ENCODE data around the gene CAPN12. TPM values are rescaled to one million over a fixed set of nuclear protein-coding genes. Genes with fewer than 3 reads are reported as not detected.
"Not testable (repeated sequence)": the region's sequence is repeated elsewhere in the genome, so short reads cannot be mapped to it uniquely, and the experiment has no call there.

CAPN12 gene
- total RNA-seq, 1 experiment from 2014 or later = not detected

GRCh38 chr19:38792250-38793111 is 48.2 kb upstream of the CAPN12 start:
- intact Hi-C loops (cut with micrococcal nuclease) = no loop called here
- no peaks in the 10 kb centered on the region for H3K9me3 Mint-ChIP-seq (ENCODE audit: unreplicated experiment)
- H3K4me3 Mint-ChIP-seq (ENCODE audit: unreplicated experiment) = peak overlapping the region; percentile 24
- ChIA-PET CTCF (interaction anchor here (0.6 to 1.9 kb wide), 3 partner anchors 17 to 105 kb away, joined by 3 to 7 read pairs (median 3); no protein-coding TSS in a partner anchor), POLR2A (interaction anchor here (0.6 to 3.2 kb wide), 8 partner anchors 9 to 144 kb away, joined by 3 to 18 read pairs (median 6); partner anchors contain the start of genes ECH1 and LGALS7)
- no peaks in the 10 kb centered on the region for H3K27me3 Mint-ChIP-seq (ENCODE audit: insufficient read depth, unreplicated experiment)
- BruUV-seq (replicated peaks) = no TSS peak
- no peak for TF ChIP-seq CTCF (IDR thresholded peaks at IDR 0.05; ENCODE audit: unreplicated experiment)
- H3K4me1 Mint-ChIP-seq (ENCODE audit: insufficient read depth, unreplicated experiment) = peaks cover 12% of the 10 kb centered on the region
- DNase-seq (ENCODE audit: unreplicated experiment) = no peak
- peak overlapping the region; percentile 72 for H3K27ac Mint-ChIP-seq (ENCODE audit: low read depth, unreplicated experiment)
- H3K36me3 Mint-ChIP-seq (ENCODE audit: insufficient read depth, unreplicated experiment) = no peaks in the 10 kb centered on the region

GRCh38 chr19:38791451-38792064 is 47.3 kb upstream of the CAPN12 start:
- H3K36me3 Mint-ChIP-seq (ENCODE audit: insufficient read depth, unreplicated experiment); DNase-seq (ENCODE audit: unreplicated experiment); CTCF ChIA-PET; H3K9me3 Mint-ChIP-seq (ENCODE audit: unreplicated experiment); H3K4me3 Mint-ChIP-seq (ENCODE audit: unreplicated experiment); intact Hi-C loops (cut with micrococcal nuclease); BruUV-seq (replicated peaks); H3K27ac Mint-ChIP-seq (ENCODE audit: low read depth, unreplicated experiment); H3K27me3 Mint-ChIP-seq (ENCODE audit: insufficient read depth, unreplicated experiment): not testable (repeated sequence)
- H3K4me1 Mint-ChIP-seq (ENCODE audit: insufficient read depth, unreplicated experiment) = peaks cover 19% of the 10 kb centered on the region
- POLR2A ChIA-PET = interaction anchor here (3.2 kb wide), 1 partner anchor 17 kb away, joined by 18 read pairs; the partner anchor contains the start of gene LGALS7

GRCh38 chr19:38790507-38791403 is 46.5 kb upstream of the CAPN12 start:
- DNase-seq (ENCODE audit: unreplicated experiment); H3K27me3 Mint-ChIP-seq (ENCODE audit: insufficient read depth, unreplicated experiment); BruUV-seq (replicated peaks); H3K4me3 Mint-ChIP-seq (ENCODE audit: unreplicated experiment); POLR2A ChIA-PET; CTCF ChIA-PET; intact Hi-C loops (cut with micrococcal nuclease); H3K9me3 Mint-ChIP-seq (ENCODE audit: unreplicated experiment); H3K27ac Mint-ChIP-seq (ENCODE audit: low read depth, unreplicated experiment); H3K36me3 Mint-ChIP-seq (ENCODE audit: insufficient read depth, unreplicated experiment): not testable (repeated sequence)
- peaks cover 21% of the 10 kb centered on the region for H3K4me1 Mint-ChIP-seq (ENCODE audit: insufficient read depth, unreplicated experiment)

- Mint-ChIP-seq H3K36me3 (ENCODE audit: insufficient read depth, unreplicated experiment) (no peaks in the 10 kb centered on the region), H3K4me3 (ENCODE audit: unreplicated experiment) (no peak within 1 kb of the TSS), H3K27ac (ENCODE audit: low read depth, unreplicated experiment) (no peak within 1 kb of the TSS), H3K27me3 (ENCODE audit: insufficient read depth, unreplicated experiment) (no peaks in the 10 kb centered on the region), H3K9me3 (ENCODE audit: unreplicated experiment) (no peaks in the 10 kb centered on the region), H3K4me1 (ENCODE audit: insufficient read depth, unreplicated experiment) (peaks cover 21% of the 10 kb centered on the region)
- ChIA-PET CTCF (interaction anchor here (0.6 kb wide), 1 partner anchor 88 kb away, joined by 4 read pairs; no protein-coding TSS in a partner anchor), POLR2A (no interaction called here)
- intact Hi-C loops (cut with micrococcal nuclease) = no loop called here
- BruUV-seq (replicated peaks) = no TSS peak
- no peak for DNase-seq (ENCODE audit: unreplicated experiment)
- no peak for TF ChIP-seq CTCF (IDR thresholded peaks at IDR 0.05; ENCODE audit: unreplicated experiment)
Measured at GRCh38 chr19:38788478-38789243, 44.4 kb upstream of the CAPN12 start, which contains the start of gene LGALS7B. LGALS7B (plus strand) TSS chr19:38789200; CDS start chr19:38789227, 27 bp downstream.
